ENCODE measurements around the gene TAS1R3.
"Not testable (repeated sequence)": the region's sequence is repeated elsewhere in the genome, so short reads cannot be mapped to it uniquely, and the experiment has no call there.

Gene TAS1R3

DNA sequence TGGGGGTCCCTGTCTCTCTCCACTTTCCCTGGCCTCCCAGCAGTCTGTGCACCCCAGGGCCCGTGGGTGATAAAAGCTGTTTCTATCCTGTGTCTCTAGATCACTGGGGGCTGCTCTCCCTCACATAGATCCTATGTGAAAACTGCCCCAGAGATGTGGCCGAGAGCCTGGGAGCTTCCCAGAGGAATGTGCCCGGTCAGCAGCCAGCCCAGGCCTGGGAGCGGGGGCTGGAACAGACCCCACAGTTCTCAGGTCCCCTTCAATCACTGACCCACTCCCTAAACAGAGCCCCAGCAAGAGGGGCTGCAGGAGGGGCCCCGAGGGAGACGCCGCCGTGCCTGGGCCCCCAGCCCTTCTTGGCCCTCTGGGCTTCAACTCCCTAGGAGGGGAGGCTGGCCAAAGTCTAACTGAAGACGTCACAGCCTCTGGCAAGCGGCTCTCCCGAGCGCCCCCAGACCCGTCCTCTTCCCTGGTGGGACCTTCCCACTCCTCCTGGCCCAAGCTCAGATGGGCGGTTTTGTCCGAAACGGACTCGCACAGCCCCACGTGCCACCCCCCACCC, 26.9 kb downstream of the TAS1R3 start:
- no peaks in the 10 kb centered on the region for H3K9me3 Mint-ChIP-seq
- H3K36me3 Mint-ChIP-seq (ENCODE audit: insufficient read depth) = peaks cover 4% of the 10 kb centered on the region
- peaks cover 21 to 57% of the 10 kb centered on the region in 2 donors for H3K27me3 Mint-ChIP-seq
- DNase-seq = no peak
- no peak for ATAC-seq (replicated peaks)
- H3K4me1 Mint-ChIP-seq (ENCODE audit: low read depth in 2 of 2) = peaks cover 0 to 8% of the 10 kb centered on the region in 2 donors
- no peak overlapping the region for H3K27ac Mint-ChIP-seq
- H3K4me3 Mint-ChIP-seq = no peak overlapping the region

DNA sequence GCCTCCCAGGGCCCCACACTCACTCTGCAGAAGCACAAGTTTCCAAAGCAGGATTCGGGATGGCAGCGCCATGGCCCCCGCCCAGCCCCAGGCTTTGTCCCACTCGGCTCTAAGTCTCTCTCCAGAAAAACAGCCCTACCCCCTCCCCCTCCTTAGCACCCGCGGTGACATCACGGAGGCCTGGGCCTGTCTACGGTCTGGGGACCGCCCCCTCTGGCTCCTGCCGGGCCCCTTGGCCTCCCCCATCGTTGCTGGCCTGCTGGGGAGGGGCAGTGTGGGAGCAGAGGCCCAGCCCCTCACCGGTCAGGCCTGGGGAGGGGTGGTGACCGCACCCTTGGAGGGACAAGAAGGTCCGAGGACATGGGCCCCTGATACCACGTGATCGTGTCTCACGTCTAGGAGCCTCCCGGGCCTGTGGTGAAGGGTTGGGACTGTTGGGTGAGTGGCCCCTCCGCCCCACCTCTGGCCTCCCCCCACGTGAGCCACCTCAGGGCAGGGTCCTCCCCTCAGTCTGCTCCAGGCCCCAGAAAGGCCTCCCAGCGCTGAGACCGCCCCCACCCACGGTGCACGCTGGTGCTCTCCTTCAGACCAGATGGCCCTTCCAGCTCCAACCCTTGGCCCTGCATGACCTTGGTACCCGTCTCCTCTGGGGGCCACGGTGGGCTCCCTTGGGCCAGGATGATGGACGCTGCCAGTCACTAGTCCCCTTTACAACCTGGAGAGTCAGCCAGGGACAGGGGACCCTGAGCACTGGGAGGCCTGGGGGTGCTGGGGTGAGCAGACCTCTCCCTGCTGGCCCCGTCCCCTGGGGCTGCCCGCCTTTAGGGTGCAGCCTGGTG, 27.6 kb downstream of the TAS1R3 start, which contains the start of gene MXRA8:
Gene MXRA8 (minus strand): TSS at position 123 of the 839 bp plus-strand sequence. CDS start 51 bp downstream, at position 72.
- no peak for ATAC-seq (replicated peaks)
- Mint-ChIP-seq H3K27me3 (peaks cover 20 to 50% of the 10 kb centered on the region in 2 donors), H3K27ac (no peak within 1 kb of the TSS), H3K4me3 (no peak within 1 kb of the TSS), H3K9me3 (no peaks in the 10 kb centered on the region), H3K4me1 (ENCODE audit: low read depth in 2 of 2) (peaks cover 0 to 8% of the 10 kb centered on the region in 2 donors), H3K36me3 (ENCODE audit: insufficient read depth) (peaks cover 4% of the 10 kb centered on the region)
- DNase-seq = no peak

DNA sequence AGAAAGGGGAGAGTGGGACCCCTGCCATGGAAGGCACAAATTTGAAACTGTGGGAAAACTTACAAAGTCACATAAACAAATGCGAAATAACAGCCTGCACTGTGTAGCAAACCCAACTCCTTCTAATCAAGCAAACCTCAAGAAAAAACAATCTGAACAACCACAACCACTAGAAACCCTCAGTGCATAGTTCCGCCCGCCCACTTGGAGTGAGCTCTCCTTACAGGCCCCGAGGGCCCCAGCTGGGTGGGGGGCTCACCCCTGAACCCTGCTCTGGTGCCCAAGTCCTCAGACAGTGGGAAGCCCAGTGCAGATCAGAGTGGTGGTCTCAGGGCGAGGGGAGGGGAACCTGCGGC, 28.2 kb downstream of the TAS1R3 start:
- Mint-ChIP-seq H3K4me3 (no peak overlapping the region), H3K9me3 (no peaks in the 10 kb centered on the region), H3K4me1 (ENCODE audit: low read depth in 2 of 2) (peaks cover 0 to 8% of the 10 kb centered on the region in 2 donors), H3K27ac (no peak overlapping the region), H3K36me3 (ENCODE audit: insufficient read depth) (peaks cover 2% of the 10 kb centered on the region), H3K27me3 (peaks cover 20 to 43% of the 10 kb centered on the region in 2 donors)
- DNase-seq (no peak), ATAC-seq (replicated peaks) (peak; percentile 42)

DNA sequence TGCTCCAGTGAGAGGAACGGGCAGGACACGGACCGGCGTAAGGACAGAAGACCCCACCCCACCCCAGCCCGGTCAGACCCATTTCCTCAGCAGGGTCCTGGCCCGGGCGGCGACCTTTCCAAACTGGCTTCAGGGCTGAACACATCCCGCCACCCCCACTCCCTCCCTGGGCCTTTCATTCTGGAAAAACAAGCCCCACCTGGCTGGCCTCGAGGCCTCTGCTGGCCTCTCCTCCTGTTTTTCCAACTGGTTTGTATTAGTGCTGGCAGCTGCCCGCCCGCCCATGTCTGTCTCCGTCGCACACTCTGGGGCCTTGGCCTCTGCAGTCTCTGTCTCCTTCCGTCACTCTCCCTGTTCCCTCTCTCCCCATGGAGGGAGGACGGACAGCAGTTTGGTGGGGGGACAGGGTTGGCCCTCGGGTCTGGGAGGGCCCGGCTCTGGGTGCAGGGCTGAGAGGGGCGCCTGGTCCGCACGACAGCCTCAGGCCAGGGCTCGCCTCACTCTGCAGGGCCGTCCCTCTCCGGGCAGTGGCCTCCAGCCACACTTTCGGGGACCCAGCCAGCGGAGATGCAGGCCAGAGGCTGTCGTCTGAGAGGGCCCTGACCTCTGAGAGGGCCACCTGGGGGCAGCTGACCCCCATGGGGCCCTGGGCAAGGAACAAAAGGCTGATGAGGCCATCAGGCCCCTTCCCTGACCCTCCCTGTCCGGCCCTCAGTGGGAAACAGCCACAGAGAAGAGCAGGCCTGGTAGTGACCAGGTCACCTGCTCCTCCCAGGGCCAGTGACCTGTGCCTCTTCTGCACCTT, 28.8 kb downstream of the TAS1R3 start:
- no peaks in the 10 kb centered on the region for H3K36me3 Mint-ChIP-seq (ENCODE audit: insufficient read depth)
- H3K27ac Mint-ChIP-seq = no peak overlapping the region
- DNase-seq (no peak), ATAC-seq (replicated peaks) (no peak)
- no peak overlapping the region for H3K4me3 Mint-ChIP-seq
- H3K4me1 Mint-ChIP-seq (ENCODE audit: low read depth in 2 of 2) = peaks cover 0 to 8% of the 10 kb centered on the region in 2 donors
- H3K9me3 Mint-ChIP-seq = no peaks in the 10 kb centered on the region
- H3K27me3 Mint-ChIP-seq = peaks cover 20 to 41% of the 10 kb centered on the region in 2 donors

DNA sequence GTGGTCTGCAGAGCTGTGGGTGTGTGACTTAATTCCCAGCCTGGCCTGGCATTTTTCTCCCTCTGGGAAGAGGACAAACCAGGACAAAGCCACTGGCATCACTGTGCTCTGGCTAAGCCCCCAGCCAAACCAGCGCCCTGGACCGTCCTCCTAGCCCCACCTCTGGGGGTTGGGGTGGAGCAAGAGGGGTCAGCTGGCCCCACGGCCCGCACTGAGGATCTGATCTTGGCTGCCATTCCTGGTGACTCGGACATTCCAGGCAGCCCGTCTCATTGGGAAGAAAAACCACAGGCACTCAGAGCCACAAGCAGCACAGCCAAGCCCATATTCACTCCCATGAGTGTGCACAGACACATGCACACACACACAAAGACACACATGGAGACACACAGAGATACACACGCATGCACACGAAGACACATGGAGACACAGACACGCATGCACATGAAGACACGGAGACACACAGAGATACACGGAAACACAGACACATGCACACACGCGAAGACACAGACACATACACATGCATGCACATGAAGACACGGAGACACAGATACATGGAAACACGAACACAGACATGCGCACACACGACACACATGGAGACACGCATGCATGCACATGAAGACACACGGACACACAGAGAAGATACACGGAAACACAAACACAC, 29.6 kb downstream of the TAS1R3 start:
- ATAC-seq (replicated peaks) (no peak), DNase-seq (no peak)
- Mint-ChIP-seq H3K9me3 (no peaks in the 10 kb centered on the region), H3K27ac (no peak overlapping the region), H3K27me3 (peaks cover 20 to 41% of the 10 kb centered on the region in 2 donors), H3K4me1 (ENCODE audit: low read depth in 2 of 2) (peaks cover 0 to 8% of the 10 kb centered on the region in 2 donors), H3K4me3 (no peak overlapping the region), H3K36me3 (ENCODE audit: insufficient read depth) (no peaks in the 10 kb centered on the region)

DNA sequence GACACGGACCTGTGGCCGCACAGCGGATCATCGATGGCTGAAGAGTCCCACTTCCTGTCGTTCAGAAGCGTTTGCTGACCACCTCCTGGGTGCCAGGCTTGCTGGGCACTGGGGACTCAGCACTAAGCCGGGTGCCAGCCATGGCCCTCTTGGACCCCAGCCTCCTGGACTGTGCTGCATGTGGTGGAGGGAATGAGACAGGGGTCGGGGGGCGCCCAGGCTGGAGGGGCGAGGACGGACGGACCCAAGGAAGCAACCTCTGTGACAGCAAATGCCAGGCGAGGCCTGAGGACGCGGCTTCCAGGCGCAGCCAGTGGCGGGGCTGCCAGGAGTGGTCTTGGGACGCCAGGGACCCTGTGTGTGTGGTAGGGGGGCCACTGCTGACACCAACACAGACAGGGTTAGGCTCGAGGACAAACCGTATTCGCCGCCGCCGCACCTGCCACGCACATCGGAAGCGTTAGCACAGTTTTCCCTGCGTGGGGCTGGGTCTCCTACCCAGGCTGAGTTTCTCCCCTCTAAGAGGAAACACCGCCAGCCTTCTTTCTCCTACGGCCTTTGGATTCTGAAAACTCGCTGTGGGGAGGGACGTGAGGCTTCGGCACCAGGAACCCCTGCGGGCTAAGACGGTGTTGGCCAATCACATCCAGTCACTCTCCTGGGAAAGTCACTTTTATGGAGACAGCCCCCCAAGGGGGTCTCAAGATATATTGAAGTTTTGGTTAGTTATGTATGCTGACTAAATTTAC, 30.3 kb downstream of the TAS1R3 start:
- Mint-ChIP-seq H3K27me3 (peaks cover 20 to 41% of the 10 kb centered on the region in 2 donors), H3K36me3 (ENCODE audit: insufficient read depth) (no peaks in the 10 kb centered on the region), H3K27ac (no peak overlapping the region), H3K4me1 (ENCODE audit: low read depth in 2 of 2) (peaks cover 0 to 8% of the 10 kb centered on the region in 2 donors), H3K9me3 (no peaks in the 10 kb centered on the region), H3K4me3 (no peak overlapping the region)
- ATAC-seq (replicated peaks) (no peak), DNase-seq (no peak)

DNA sequence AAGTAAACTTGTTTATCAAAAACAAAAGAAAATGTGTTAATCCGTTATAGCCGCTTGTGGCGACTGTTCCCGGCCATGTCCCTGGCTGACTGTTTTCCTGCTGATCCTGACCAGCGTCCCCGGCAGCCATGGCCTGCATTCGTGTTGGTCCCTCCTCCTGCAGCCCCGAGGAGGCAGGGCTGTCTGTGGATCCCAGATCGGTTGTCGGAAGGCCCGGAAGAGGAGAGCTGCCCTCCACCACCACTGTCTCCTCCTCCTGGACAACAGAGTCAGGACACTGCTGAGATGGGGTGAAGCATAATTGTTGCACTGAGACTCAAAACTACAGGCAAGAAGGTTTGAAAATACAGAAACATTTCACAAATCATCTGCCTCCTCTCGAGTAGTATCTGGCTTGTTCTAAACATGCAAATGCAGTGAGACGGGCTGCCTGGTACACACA, 30.9 kb downstream of the TAS1R3 start:
- peaks cover 0 to 8% of the 10 kb centered on the region in 2 donors for H3K4me1 Mint-ChIP-seq (ENCODE audit: low read depth in 2 of 2)
- H3K36me3 Mint-ChIP-seq (ENCODE audit: insufficient read depth) = no peaks in the 10 kb centered on the region
- H3K27ac Mint-ChIP-seq = no peak overlapping the region
- DNase-seq = no peak
- peaks cover 20 to 37% of the 10 kb centered on the region in 2 donors for H3K27me3 Mint-ChIP-seq
- H3K9me3 Mint-ChIP-seq = no peaks in the 10 kb centered on the region
- H3K4me3 Mint-ChIP-seq = no peak overlapping the region
- ATAC-seq (replicated peaks) = no peak

DNA sequence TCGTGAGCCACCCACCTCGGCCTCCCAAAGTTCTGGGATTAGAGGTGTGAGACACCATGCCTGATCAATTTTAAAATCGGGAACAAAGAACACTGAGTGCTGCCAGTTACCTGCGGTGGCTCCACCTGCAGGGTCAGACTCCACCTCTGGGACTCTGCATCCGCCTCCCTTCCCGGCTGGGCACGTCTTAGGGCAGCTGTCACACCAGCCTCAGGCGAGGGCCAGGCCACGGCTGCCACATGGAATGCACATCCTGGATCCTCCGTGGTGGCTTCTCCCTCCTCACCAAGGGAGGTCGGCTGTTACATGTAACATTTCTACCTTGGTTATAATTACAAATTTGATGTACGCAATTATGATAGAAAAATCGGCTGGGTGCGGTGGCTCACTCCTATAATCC, 33.2 kb downstream of the TAS1R3 start:
- Mint-ChIP-seq H3K27me3 (peaks cover 6 to 15% of the 10 kb centered on the region in 2 donors), H3K9me3 (no peaks in the 10 kb centered on the region), H3K4me1 (ENCODE audit: low read depth in 2 of 2) (peaks cover 0 to 6% of the 10 kb centered on the region in 2 donors), H3K27ac (no peak overlapping the region), H3K4me3 (no peak overlapping the region), H3K36me3 (ENCODE audit: insufficient read depth) (peaks cover 1% of the 10 kb centered on the region)
- DNase-seq = no peak
- no peak for ATAC-seq (replicated peaks)

DNA sequence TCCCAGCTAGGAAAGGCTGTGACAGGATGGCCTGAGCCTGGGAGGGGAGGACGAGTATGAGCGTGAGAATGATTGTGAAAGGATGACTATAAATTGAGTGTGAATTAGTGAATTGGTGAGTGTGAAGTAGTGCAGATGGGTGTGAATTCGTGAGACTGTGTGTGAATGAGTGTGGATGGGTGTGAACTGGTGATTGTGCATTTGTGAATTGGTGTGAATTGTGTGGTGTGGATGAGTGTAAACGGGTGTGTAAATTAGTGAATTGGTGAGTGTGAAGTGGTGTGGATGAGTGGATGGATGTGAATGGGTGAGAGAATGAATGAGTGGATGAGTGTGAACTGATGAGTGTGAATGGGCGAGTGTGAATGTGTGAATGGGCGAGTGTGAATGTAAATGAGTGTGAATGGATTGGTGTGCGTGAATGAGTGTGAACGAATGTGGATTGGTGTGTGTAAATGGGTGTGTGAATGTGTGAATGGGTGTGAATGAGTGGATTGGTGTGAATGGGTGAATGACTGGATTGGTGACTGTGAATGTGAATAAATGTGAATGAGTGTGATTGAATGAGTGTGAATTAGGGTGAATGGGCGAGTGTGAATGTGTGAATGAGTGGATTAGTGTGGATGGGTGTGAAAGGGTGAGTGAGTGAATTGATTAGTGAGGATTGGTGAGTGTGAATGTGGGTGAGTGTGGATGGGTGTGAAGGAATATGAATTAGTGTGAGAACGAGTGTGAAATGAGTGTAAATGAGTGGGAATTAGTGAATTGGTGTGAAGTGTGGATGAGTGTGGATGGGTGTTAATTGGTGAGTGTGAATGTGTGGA, 35.0 kb downstream of the TAS1R3 start:
- Mint-ChIP-seq H3K27ac (no peak overlapping the region), H3K4me3 (no peak overlapping the region), H3K9me3 (no peaks in the 10 kb centered on the region), H3K27me3 (peaks cover 1 to 4% of the 10 kb centered on the region in 2 donors), H3K36me3 (ENCODE audit: insufficient read depth) (peaks cover 7% of the 10 kb centered on the region), H3K4me1 (ENCODE audit: low read depth in 2 of 2) (no peaks in the 10 kb centered on the region)
- ATAC-seq (replicated peaks) = no peak
- no peak for DNase-seq

DNA sequence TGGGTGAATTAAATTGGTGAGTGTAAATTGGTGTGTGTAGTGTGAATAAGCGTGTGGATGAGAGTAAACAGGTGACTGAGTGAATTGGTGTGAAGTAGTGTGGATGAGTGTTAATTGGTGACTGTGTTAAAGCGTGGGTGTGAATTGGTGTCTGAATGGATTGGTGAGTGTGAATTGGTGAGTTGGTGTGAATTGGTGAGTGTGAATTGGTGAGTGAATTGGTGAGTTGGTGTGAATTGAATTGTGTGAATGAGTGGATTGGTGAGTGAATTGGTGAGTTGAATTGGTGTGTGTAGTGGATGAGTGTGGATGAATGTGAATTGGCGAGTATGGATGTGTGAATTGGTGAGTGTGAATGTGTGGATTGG, 35.6 kb downstream of the TAS1R3 start:
- H3K4me1 Mint-ChIP-seq (ENCODE audit: low read depth in 2 of 2) = peaks cover 0 to 2% of the 10 kb centered on the region in 2 donors
- DNase-seq (no peak), ATAC-seq (replicated peaks) (no peak)
- H3K4me3 Mint-ChIP-seq = no peak overlapping the region
- no peaks in the 10 kb centered on the region for H3K27me3 Mint-ChIP-seq
- peaks cover 13% of the 10 kb centered on the region for H3K36me3 Mint-ChIP-seq (ENCODE audit: insufficient read depth)
- H3K9me3 Mint-ChIP-seq = no peaks in the 10 kb centered on the region
- no peak overlapping the region for H3K27ac Mint-ChIP-seq

DNA sequence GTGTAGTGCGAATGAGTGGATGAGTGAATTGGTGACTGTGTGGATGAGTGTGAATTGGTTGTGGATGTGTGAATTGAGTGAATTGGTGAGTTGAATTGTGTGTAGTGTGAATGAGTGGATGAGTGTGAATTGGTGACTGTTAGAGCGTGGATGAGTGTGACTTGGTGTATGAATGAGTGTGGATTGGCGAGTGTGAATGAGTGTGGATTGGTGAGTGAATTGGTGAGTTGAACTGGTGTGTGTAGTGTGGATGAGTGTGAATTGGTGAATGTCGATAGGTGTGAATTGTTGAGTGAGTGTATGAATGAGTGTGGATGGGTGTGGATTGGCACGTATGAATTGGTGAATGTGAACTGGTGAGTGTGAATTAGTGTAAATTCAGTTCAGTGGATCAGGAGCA, 36.2 kb downstream of the TAS1R3 start:
- Mint-ChIP-seq H3K4me1 (ENCODE audit: low read depth in 2 of 2) (peaks cover 3 to 5% of the 10 kb centered on the region in 2 donors), H3K27me3 (no peaks in the 10 kb centered on the region), H3K27ac (no peak overlapping the region), H3K36me3 (ENCODE audit: insufficient read depth) (peaks cover 20% of the 10 kb centered on the region), H3K9me3 (no peaks in the 10 kb centered on the region), H3K4me3 (no peak overlapping the region)
- DNase-seq = no peak
- no peak for ATAC-seq (replicated peaks)

DNA sequence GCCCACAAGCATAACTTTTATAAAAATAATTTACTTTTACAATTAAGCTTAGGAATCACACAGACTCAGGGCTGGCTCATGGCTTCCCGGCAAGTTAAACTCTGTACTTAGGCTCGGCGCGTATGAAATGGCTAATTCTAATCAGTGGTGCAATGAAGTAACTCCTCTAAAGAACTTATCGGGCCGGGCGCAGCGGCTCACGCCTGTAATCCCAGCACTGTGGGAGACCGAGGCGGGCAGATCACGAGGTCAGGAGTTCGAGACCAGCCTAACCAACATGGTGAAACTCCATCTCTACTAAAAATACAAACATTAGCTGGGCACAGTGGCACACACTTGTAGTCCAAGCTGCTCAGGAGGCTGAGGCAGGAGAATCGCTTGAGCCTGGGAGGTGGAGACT, 39.0 kb downstream of the TAS1R3 start:
- not testable (repeated sequence) for H3K27me3 Mint-ChIP-seq; H3K27ac Mint-ChIP-seq; ATAC-seq (replicated peaks); DNase-seq; H3K9me3 Mint-ChIP-seq
- peaks cover 10 to 13% of the 10 kb centered on the region in 2 donors for H3K4me1 Mint-ChIP-seq (ENCODE audit: low read depth in 2 of 2)
- H3K4me3 Mint-ChIP-seq = peak overlapping the region in 1 of 2 donors; percentile 34
- H3K36me3 Mint-ChIP-seq (ENCODE audit: insufficient read depth) = peaks cover 27% of the 10 kb centered on the region

Measured in effector memory CD8-positive, alpha-beta T cell (primary cell).